ACHN (cell line): ENCODE data around the gene FAM131A.

Experiments used
- DNase-seq: peaks from one replicate; pipeline ENCODE4 v3.0.0-alpha.2; 2015
- in situ Hi-C: cut with HindIII; loops from 2 replicates; pipeline ENCODE4 v1.10.0; 2017; ENCODE audit warnings: low sequenced_read_pairs, low pct_ligation_motif_present, low pct_unique_long_range_greater_than_20kb

FAM131A gene

DNA sequence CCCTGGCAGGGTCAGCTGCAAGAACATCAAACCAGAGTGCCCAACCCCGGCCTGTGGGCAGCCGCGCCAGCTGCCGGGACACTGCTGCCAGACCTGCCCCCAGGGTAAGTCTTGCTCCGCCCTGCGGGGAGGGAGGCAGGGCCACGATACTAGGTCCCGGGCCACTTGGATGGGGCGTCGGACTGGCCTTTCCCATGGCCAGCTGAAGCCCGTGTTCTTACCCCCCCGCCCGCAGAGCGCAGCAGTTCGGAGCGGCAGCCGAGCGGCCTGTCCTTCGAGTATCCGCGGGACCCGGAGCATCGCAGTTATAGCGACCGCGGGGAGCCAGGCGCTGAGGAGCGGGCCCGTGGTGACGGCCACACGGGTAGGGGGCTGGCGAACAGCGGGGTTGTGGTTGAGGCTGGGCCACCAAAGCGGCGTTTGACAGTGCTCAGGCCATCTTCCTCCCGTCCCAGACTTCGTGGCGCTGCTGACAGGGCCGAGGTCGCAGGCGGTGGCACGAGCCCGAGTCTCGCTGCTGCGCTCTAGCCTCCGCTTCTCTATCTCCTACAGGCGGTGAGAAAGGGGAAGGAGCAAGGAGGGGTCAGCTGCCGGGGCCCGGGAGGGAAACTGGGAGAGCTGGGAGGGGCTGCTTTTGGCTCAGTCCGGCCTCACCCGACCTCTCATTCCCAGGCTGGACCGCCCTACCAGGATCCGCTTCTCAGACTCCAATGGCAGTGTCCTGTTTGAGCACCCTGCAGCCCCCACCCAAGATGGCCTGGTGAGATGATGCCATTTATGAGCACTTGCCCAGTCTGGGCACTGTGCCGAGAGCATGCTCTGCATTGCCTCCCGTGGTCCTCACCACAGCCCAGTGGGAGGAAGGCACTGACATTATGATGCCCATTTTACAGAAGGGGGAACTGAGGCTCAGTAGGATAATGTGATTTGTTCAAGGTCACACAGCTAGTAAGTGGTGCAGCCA lies 44.1 kb downstream of the FAM131A start:
- in situ Hi-C loops, result no loop called here
- no peak for DNase-seq

DNA sequence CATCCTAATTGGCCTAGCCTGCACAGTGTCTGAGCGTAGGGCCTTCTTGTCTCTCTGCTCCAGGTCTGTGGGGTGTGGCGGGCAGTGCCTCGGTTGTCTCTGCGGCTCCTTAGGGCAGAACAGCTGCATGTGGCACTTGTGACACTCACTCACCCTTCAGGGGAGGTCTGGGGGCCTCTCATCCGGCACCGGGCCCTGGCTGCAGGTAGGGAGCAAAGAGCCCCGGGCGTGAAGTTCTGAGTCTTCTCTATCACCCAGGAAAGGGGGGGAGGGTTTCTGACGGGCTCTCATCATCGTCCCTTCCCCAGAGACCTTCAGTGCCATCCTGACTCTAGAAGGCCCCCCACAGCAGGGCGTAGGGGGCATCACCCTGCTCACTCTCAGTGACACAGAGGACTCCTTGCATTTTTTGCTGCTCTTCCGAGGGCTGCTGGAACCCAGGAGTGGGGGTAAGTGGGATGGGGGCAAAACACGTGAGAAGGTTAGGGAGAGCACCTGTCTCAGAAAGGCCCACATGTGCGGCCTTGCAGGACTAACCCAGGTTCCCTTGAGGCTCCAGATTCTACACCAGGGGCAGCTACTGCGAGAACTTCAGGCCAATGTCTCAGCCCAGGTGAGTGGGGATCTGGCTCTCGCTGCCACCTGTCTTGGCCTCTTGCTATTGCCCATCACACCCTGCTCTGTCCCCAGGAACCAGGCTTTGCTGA lies 45.1 kb downstream of the FAM131A start:
- no peak for DNase-seq
- in situ Hi-C loops, result no loop called here

DNA sequence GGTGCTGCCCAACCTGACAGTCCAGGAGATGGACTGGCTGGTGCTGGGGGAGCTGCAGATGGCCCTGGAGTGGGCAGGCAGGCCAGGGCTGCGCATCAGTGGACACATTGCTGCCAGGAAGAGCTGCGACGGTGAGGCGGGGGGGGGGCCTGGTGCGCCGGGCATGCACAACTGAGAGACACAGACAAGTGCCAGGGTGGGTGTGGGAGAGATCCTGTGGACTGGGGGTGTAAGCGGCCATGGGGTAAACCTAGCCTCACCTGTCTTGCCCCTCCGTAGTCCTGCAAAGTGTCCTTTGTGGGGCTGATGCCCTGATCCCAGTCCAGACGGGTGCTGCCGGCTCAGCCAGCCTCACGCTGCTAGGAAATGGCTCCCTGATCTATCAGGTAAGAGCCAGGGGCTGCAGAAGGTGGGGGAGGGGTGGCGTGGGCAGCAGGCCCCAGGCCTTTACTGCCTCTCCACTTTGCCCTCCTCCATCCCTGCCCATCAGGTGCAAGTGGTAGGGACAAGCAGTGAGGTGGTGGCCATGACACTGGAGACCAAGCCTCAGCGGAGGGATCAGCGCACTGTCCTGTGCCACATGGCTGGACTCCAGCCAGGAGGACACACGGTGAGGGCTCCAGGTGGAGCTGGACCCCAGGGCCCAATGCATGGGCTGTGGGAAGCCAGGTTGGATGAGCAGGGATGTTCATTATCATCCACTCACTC lies 45.8 kb downstream of the FAM131A start:
- in situ Hi-C loops, result no loop called here
- DNase-seq, result no peak

DNA sequence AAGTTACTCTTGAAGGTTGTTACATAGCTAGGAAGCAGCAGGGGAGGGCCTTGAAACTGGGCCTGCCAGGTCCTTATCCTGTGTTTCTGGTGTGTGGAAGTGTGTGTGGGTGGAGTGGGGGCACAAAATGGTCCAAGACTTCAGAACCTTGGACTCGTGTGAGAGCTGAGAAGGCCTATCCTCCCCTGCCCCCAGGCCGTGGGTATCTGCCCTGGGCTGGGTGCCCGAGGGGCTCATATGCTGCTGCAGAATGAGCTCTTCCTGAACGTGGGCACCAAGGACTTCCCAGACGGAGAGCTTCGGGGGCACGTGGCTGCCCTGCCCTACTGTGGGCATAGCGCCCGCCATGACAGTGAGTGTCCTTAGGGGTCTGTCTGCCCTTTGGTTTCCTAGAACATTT lies 46.9 kb downstream of the FAM131A start:
- in situ Hi-C loops, result no loop called here
- DNase-seq, result no peak

DNA sequence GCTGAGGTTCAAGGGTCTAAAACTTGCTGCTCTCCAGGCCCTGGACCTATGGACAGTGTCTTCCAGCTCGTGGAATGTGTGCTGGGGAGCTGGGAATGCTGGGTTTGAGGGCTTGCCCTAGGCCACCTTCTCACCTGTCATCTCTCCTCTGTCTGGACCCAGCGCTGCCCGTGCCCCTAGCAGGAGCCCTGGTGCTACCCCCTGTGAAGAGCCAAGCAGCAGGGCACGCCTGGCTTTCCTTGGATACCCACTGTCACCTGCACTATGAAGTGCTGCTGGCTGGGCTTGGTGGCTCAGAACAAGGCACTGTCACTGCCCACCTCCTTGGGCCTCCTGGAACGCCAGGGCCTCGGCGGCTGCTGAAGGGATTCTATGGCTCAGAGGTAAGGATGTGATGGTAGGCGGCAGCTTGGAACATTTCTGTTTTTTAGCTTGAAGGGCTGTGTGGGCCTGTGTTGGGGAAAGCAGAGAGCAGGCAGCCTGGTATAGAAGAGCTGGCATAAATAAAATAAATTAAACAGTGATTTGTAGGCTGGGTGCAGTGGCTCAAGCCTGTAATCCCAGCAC lies 47.5 kb downstream of the FAM131A start:
- no peak for DNase-seq
- in situ Hi-C loops, result no loop called here

DNA sequence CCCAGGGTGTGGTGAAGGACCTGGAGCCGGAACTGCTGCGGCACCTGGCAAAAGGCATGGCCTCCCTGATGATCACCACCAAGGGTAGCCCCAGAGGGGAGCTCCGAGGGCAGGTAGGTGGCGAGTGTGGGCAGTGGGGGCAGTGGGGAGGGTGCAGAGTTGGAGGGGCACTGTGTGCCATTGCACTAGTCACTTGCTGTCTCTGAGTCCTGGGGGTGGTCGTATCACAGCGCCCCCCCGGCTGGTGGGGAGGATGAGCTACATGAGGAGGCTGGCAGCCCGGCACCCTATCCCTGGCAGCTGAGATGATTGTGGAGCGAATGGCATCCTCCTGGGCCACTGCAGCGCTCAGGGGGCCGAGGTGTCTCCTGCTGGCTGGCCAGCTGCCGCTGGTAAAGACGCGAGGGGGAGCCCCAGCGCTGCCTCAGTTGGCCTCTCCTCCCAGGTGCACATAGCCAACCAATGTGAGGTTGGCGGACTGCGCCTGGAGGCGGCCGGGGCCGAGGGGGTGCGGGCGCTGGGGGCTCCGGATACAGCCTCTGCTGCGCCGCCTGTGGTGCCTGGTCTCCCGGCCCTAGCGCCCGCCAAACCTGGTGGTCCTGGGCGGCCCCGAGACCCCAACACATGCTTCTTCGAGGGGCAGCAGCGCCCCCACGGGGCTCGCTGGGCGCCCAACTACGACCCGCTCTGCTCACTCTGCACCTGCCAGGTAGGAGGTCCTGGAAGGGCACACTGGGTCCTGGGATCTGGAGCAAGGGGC lies 48.8 kb downstream of the FAM131A start:
- in situ Hi-C loops, result no loop called here
- DNase-seq, result no peak

DNA sequence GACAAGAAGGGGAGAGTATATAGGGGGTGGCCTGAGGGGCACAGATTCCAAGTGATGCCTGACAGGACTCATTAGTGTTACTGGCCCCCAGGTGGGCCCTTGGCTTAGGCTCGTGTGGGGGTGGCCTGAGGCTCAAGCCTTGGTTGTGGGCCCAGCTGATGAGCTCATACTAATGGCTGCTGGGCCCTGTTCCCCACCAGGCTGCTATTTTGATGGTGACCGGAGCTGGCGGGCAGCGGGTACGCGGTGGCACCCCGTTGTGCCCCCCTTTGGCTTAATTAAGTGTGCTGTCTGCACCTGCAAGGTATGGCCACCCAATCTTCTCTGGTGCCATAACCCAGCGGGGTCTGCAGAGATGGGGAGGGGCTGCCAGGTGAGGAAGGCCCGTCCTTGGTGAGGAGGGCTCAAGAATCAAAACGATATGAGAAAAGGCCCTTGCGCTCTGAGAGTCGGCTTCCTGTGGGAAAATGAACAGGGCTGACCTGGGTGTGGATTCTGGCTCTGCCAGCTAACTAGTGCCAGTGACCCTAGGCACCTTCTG lies 49.8 kb downstream of the FAM131A start:
- no peak for DNase-seq
- in situ Hi-C loops, result no loop called here

DNA sequence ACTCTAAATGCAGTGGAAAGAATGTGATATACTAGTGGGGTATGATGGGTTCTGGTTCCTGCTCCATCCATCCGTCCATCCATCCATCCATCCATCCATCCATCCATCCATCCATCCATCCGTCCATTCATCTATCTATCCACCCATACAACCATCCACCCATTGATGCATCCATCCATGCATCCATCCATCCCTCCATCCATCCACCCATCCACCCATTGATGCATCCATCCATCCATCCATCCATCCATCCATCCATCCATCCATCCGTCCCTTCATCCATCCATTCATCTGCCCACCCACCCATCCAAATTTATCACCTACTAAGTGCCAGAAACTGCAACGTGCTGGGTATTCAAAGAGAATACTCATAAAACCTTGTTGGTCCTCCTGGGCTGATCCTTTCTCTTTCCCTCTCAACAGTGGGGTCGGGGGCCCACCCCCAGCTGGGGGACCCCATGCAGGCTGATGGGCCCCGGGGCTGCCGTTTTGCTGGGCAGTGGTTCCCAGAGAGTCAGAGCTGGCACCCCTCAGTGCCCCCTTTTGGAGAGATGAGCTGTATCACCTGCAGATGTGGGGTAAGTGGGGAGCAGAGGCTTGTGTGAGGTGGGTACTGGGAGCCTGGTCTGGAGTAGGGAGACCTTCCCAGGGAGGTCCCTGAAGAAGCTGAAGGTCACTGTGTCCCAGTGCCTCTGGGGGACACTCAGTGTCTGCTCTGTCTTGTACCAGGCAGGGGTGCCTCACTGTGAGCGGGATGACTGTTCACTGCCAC lies 51.0 kb downstream of the FAM131A start:
- DNase-seq, result no peak
- in situ Hi-C loops, result no loop called here

DNA sequence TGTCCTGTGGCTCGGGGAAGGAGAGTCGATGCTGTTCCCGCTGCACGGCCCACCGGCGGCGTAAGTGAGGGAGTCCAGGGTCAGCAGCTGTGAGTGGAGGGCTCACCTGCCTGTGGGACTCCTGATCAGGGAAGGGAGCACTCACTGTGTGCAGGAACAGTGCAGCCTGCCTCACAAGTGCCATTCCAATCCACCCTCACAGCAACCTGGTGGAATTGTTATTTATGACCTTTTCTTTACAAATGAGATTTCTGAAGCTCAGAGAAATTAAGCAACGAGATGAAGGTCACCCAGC lies 51.5 kb downstream of the FAM131A start:
- no peak for DNase-seq
- in situ Hi-C loops, result no loop called here

DNA sequence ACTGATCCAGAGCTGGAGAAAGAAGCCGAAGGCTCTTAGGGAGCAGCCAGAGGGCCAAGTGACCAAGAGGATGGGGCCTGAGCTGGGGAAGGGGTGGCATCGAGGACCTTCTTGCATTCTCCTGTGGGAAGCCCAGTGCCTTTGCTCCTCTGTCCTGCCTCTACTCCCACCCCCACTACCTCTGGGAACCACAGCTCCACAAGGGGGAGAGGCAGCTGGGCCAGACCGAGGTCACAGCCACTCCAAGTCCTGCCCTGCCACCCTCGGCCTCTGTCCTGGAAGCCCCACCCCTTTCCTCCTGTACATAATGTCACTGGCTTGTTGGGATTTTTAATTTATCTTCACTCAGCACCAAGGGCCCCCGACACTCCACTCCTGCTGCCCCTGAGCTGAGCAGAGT lies 52.0 kb downstream of the FAM131A start:
- no peak for DNase-seq
- in situ Hi-C loops, result no loop called here

DNA sequence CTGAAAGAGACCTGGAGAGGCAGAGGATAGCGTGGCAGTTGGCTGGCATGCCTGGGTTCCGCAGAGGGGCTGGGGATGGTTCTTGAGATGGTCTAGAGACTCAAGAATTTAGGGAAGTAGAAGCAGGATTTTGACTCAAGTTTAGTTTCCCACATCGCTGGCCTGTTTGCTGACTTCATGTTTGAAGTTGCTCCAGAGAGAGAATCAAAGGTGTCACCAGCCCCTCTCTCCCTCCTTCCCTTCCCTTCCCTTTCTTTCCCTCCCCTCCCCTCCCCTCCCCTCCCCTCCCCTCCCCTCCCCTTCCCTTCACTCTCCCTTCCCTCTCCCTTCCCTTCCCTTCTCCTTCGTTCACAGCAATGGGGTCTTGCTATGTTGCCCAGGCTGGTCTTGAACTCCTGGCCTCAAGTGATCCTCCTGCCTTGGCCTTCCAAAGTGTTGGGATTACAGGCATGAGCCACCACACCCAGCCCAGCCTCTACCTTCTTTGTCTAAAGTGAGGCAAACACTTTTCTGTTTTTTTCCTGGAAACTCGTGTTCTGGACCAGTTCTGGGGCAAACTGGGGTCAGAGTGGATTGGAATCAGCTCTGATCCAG lies 52.6 kb downstream of the FAM131A start:
- in situ Hi-C loops, result no loop called here
- DNase-seq, result no peak

DNA sequence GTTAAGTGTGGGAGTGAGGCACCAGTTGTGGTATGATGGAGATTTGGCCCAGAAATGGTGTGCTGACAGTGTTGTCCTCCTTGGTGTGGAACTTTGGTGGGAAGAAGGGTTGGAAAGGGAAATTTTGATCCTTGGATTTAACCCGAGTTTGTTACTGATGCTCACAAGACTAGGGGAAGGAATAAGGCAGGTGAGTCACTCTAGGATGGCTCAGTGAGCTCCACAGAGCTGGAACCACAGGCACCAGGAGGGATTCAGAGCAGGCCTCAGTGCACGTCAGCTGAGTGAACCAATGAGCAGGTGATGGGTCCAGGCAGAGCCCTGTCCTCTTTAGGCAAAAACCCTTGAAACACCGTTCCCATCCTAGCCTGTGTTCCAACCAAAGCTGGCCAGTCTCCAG lies 53.9 kb downstream of the FAM131A start:
- peak; percentile 39 for DNase-seq
- in situ Hi-C loops, result no loop called here

DNA sequence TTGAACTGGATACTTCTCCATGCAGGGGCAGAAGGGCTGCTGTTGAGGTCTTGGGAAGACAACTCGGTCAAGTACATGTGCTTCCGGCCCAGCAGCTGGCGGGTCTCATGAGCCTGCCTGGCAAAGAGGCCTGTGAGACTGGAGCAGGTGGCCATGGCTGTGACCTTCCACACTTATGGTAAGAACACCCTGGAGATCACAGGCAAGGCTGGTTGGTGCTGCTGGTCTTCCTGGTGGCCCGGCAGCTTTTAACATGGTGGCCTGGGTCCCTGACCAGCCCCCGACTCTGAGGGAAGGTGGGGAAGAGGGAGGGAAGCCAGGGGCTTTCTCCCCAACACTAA lies 57.9 kb downstream of the FAM131A start:
- in situ Hi-C loops, result no loop called here
- no peak for DNase-seq
